IMR-90 (cell line): Measurements from ENCODE around the gene NISCH. TPM values are rescaled to one million over a fixed set of nuclear protein-coding genes. Genes with fewer than 3 reads are reported as not detected.

ENCODE experiments used
- ATAC-seq: fragments of 200-7000 bp; cut with Tn5 transposase; 2 replicates; pipeline ENCODE4 v1.9.1; 2020; ENCODE audit warnings: low read depth, mild to moderate bottlenecking, moderate library complexity
- BruUV-seq: library from RNA; stranded (reverse); fragments of 400-500 nt; replicated peaks from 2 replicates; lab custom pipeline; 2021; lab: Mats Ljungman, UMichigan
- CTCF ChIA-PET: fragments of 300-600 bp; formaldehyde crosslinking; extraction: SDS; loops from one replicate; lab custom pipeline; 2021; ENCODE audit warnings: antibody characterized with exemption; lab: Yijun Ruan, JAX
- POLR2A ChIA-PET: fragments of 300-600 bp; sonication (Branson Sonifier 250); formaldehyde crosslinking; loops from one replicate; lab custom pipeline; 2022; ENCODE audit warnings: antibody characterized with exemption; ENCODE audit not compliant: unreplicated experiment; lab: Charles Lee
- DNase-seq: peaks from one replicate; pipeline ENCODE4 v3.0.0; 2013
- H2AFZ ChIP-seq: replicated peaks from 2 replicates; pipeline ENCODE3; 2013; ENCODE audit warnings: low read length, mild to moderate bottlenecking; ENCODE audit not compliant: poor library complexity
- H2AK5ac ChIP-seq: 2 replicates; pipeline ENCODE4 v1.6.1; 2013; ENCODE audit warnings: low read depth, low read length, inconsistent platforms
- H2AK9ac ChIP-seq: replicated peaks from 2 replicates; pipeline ENCODE3; 2013; ENCODE audit warnings: mild to moderate bottlenecking, low read depth, low read length, moderate library complexity; ENCODE audit not compliant: poor library complexity
- H2BK120ac ChIP-seq: 2 replicates; pipeline ENCODE4 v1.6.1; 2013; ENCODE audit warnings: low read depth, low read length, inconsistent platforms
- H2BK15ac ChIP-seq: 3 replicates; pipeline ENCODE4 v1.6.1; 2013; ENCODE audit warnings: low read depth, low read length, inconsistent platforms
- H2BK20ac ChIP-seq: 2 replicates; pipeline ENCODE4 v1.6.1; 2013; ENCODE audit warnings: low read depth, mild to moderate bottlenecking, inconsistent platforms, low read length, moderate library complexity
- H2BK5ac ChIP-seq: 2 replicates; pipeline ENCODE4 v1.6.1; 2013; ENCODE audit warnings: mild to moderate bottlenecking, low read depth, low read length, inconsistent platforms; ENCODE audit not compliant: poor library complexity, severe bottlenecking
- H3K14ac ChIP-seq: replicated peaks from 2 replicates; pipeline ENCODE4 v1.6.1; 2013; ENCODE audit warnings: low read depth, low read length, inconsistent platforms
- H3K18ac ChIP-seq: 2 replicates; pipeline ENCODE4 v1.6.1; 2013; ENCODE audit warnings: low read depth, low read length, control low read depth
- H3K23ac ChIP-seq: 2 replicates; pipeline ENCODE4 v1.6.1; 2013; ENCODE audit warnings: low read depth, low read length, inconsistent platforms
- H3K27ac ChIP-seq: 2 replicates; pipeline ENCODE4 v1.5.1; 2013; ENCODE audit warnings: mild to moderate bottlenecking, control low read depth, low read length; ENCODE audit not compliant: insufficient read depth
- H3K27me3 ChIP-seq: 2 replicates; pipeline ENCODE4 v1.6.1; 2013; ENCODE audit warnings: low read length; ENCODE audit not compliant: control insufficient read depth, insufficient read depth
- H3K36me3 ChIP-seq: 2 replicates; pipeline ENCODE4 v1.6.1; 2013; ENCODE audit warnings: low read length, mixed read lengths; ENCODE audit not compliant: control insufficient read depth, insufficient read depth
- H3K4ac ChIP-seq: 2 replicates; pipeline ENCODE4 v1.6.1; 2013; ENCODE audit warnings: low read depth, low read length, inconsistent platforms
- H3K4me1 ChIP-seq: 2 replicates; pipeline ENCODE4 v1.6.1; 2013; ENCODE audit warnings: low read length, mixed read lengths; ENCODE audit not compliant: control insufficient read depth, insufficient read depth
- H3K4me2 ChIP-seq: 2 replicates; pipeline ENCODE4 v1.6.1; 2013; ENCODE audit warnings: low read depth, mild to moderate bottlenecking, control low read depth, low read length, moderate library complexity
- H3K4me3 ChIP-seq: 2 replicates; pipeline ENCODE4 v1.5.1; 2013; ENCODE audit warnings: low read depth, mild to moderate bottlenecking, control low read depth, low read length, moderate library complexity; ENCODE audit not compliant: insufficient read depth
- H3K56ac ChIP-seq: 2 replicates; pipeline ENCODE4 v1.6.1; 2013; ENCODE audit warnings: low read length, inconsistent platforms; ENCODE audit not compliant: insufficient read depth; ENCODE audit errors: extremely low read depth
- H3K79me1 ChIP-seq, 2 experiments: 2 replicates each; pipeline ENCODE4 v1.6.1; 2013; ENCODE audit warnings: low read length in 2 of 2, inconsistent platforms in 1 of 2, low read depth in 1 of 2
- H3K9ac ChIP-seq: 2 replicates; pipeline ENCODE4 v1.6.1; 2013; ENCODE audit warnings: low read depth, low read length, control low read depth
- H3K9me1 ChIP-seq: 2 replicates; pipeline ENCODE4 v1.6.1; 2013; ENCODE audit warnings: low read length, inconsistent platforms; ENCODE audit not compliant: insufficient read depth
- H3K9me3 ChIP-seq: 2 replicates; pipeline ENCODE4 v1.6.1; 2013; ENCODE audit warnings: low read length; ENCODE audit not compliant: control insufficient read depth, insufficient read depth
- H4K20me1 ChIP-seq: 2 replicates; pipeline ENCODE4 v1.6.1; 2013; ENCODE audit warnings: low read length, inconsistent platforms; ENCODE audit not compliant: insufficient read depth
- H4K5ac ChIP-seq: 2 replicates; pipeline ENCODE4 v1.6.1; 2013; ENCODE audit warnings: mild to moderate bottlenecking, low read depth, low read length, control low read depth
- H4K8ac ChIP-seq, 2 experiments: 2 replicates each; pipeline ENCODE4 v1.6.1; 2013; ENCODE audit warnings: low read depth in 2 of 2, low read length in 2 of 2, control low read depth in 1 of 2, inconsistent platforms in 1 of 2
- H4K91ac ChIP-seq: 2 replicates; pipeline ENCODE4 v1.6.1; 2013; ENCODE audit warnings: low read depth, low read length, inconsistent platforms; ENCODE audit not compliant: insufficient read depth
- CEBPB ChIP-seq: IDR thresholded peaks from 2 replicates; pipeline ENCODE4 v1.6.1; 2012; ENCODE audit warnings: low read depth, low read length, improper control_type of control experiment
- CHD1 ChIP-seq: IDR thresholded peaks from 2 replicates; pipeline ENCODE4 v1.6.1; 2012; ENCODE audit warnings: low read depth, low read length, improper control_type of control experiment
- MAFK ChIP-seq: IDR thresholded peaks from 2 replicates; pipeline ENCODE4 v1.6.1; 2012; ENCODE audit warnings: low read depth, low read length, improper control_type of control experiment
- NFE2L2 ChIP-seq: fragments of 150-350 bp; IDR thresholded peaks from 2 replicates; pipeline ENCODE4 v1.6.1; 2016; ENCODE audit warnings: low read depth, mild to moderate bottlenecking, low read length
- RAD21 ChIP-seq: IDR thresholded peaks from 2 replicates; pipeline ENCODE4 v1.6.1; 2012; ENCODE audit warnings: low read length, improper control_type of control experiment
- WGBS, 2 experiments: methylation state at CpG; one replicate each; pipeline versions ENCODE4 v1.1.5 to v1.1.7; 2013; ENCODE audit warnings: missing lambda C conversion rate in 2 of 2; ENCODE audit not compliant: insufficient read length in 1 of 2; ENCODE audit errors: extremely low coverage in 2 of 2; 5-methylcytosine and 5-hydroxymethylcytosine counted together
- dilution Hi-C: fragments of 300-500 bp; cut with HindIII; formaldehyde crosslinking; loops from one replicate; pipeline ENCODE4 v1.14.3; 2018; ENCODE audit warnings: low sequenced_read_pairs; ENCODE audit not compliant: unreplicated experiment
- in situ Hi-C: fragments of 300-500 bp; cut with MboI; formaldehyde crosslinking; loops from 3 replicates; pipeline ENCODE4 v1.14.3; 2019; ENCODE audit warnings: low sequenced_read_pairs, inconsistent platforms, mixed read lengths
- intact Hi-C: fragments of 100-400 bp; cut with micrococcal nuclease; formaldehyde crosslinking; loops from 2 replicates; pipeline ENCODE4 v1.10.0; 2022
- polyA plus RNA-seq, 3 experiments: library from polyadenylated mRNA; depleted of rRNA; stranded (reverse); fragments of >200 nt; gene quantifications; 2 replicates each; pipeline ENCODE4 v1.2.3, GENCODE V29; 2012; ENCODE audit warnings: low replicate concordance in 1 of 3
- total RNA-seq: library from RNA; depleted of rRNA; stranded (reverse); fragments of >200 nt; gene quantifications from 2 replicates; pipeline ENCODE4 v1.2.3, GENCODE V29; 2012
- TF ChIP-seq, protein P1 (sequence below): fragments of 150-350 bp; IDR thresholded peaks from 2 replicates; pipeline ENCODE4 v1.6.1; 2017; ENCODE audit warnings: mild to moderate bottlenecking, antibody characterized with exemption, low read length, low read depth
- TF ChIP-seq, protein P2 (sequence below): fragments of 150-350 bp; IDR thresholded peaks from 2 replicates; pipeline ENCODE4 v1.6.1; 2016; ENCODE audit warnings: low read depth, mild to moderate bottlenecking, low read length, moderate library complexity, borderline replicate concordance

NISCH gene
- total and polyA plus RNA-seq, 2 of the 4 experiments (the other 2 are of a cell fraction): 36.9 to 86.0 TPM

DNA sequence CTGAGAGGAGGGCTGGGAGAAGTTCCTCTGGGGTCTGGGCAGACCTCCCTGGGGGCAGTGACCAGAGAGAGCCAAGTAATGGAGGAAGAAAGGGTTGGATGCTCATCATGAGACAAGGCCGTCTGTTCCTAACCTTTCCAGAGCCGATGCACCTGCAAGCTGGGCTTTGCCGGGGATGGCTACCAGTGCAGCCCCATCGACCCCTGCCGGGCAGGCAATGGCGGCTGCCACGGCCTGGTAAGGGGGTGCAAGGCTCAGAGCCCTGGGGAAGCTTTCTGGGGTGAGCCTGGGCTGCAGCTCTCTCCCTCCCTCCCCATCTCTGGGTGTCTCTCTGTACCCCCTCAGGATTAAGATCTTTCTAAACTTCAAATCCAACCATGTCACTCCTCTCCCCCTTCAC is 56.1 kb downstream of the NISCH start:
- H4K91ac ChIP-seq: no peak overlapping the region
- no peak overlapping the region for H2AK5ac ChIP-seq
- H3K23ac ChIP-seq: no peak overlapping the region
- no peaks in the 10 kb centered on the region; the same call in 1 of the 2 replicates for H4K20me1 ChIP-seq
- H3K9me3 ChIP-seq: no peaks in the 10 kb centered on the region
- POLR2A ChIA-PET: no interaction called here
- no peak overlapping the region for H2BK120ac ChIP-seq
- no peak overlapping the region for H3K14ac ChIP-seq
- no peaks in the 10 kb centered on the region for H3K79me1 ChIP-seq
- TF ChIP-seq MAFK (no peak), RAD21 (no peak), CHD1 (no peak), CEBPB (no peak), NFE2L2 (no peak)
- TF ChIP-seq, protein P1, sequence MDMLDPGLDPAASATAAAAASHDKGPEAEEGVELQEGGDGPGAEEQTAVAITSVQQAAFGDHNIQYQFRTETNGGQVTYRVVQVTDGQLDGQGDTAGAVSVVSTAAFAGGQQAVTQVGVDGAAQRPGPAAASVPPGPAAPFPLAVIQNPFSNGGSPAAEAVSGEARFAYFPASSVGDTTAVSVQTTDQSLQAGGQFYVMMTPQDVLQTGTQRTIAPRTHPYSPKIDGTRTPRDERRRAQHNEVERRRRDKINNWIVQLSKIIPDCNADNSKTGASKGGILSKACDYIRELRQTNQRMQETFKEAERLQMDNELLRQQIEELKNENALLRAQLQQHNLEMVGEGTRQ: no peak
- TF ChIP-seq, protein P2, sequence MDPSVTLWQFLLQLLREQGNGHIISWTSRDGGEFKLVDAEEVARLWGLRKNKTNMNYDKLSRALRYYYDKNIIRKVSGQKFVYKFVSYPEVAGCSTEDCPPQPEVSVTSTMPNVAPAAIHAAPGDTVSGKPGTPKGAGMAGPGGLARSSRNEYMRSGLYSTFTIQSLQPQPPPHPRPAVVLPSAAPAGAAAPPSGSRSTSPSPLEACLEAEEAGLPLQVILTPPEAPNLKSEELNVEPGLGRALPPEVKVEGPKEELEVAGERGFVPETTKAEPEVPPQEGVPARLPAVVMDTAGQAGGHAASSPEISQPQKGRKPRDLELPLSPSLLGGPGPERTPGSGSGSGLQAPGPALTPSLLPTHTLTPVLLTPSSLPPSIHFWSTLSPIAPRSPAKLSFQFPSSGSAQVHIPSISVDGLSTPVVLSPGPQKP: no peak
- no peak for ATAC-seq
- DNase-seq: no peak
- H2BK15ac ChIP-seq: no peak overlapping the region
- no peak overlapping the region for H2BK5ac ChIP-seq
- dilution Hi-C loops: no loop called here
- intact Hi-C loops: no loop called here
- H3K9me1 ChIP-seq: 0 out of 2 replicates have a peak, but pooled peaks cover 3% of the 10 kb centered on the region
- no peak overlapping the region for H2AK9ac ChIP-seq
- H3K36me3 ChIP-seq: no peaks in the 10 kb centered on the region
- CTCF ChIA-PET: no interaction called here
- no peak overlapping the region for H3K4me3 ChIP-seq
- no TSS peak for BruUV-seq
- no peak overlapping the region for H3K27ac ChIP-seq
- no peak overlapping the region for H4K5ac ChIP-seq
- H3K18ac ChIP-seq: no peak overlapping the region
- no peak overlapping the region for H3K56ac ChIP-seq
- H3K4me1 ChIP-seq: peaks cover 3% of the 10 kb centered on the region; the same call in 1 of the 2 replicates
- peaks cover 55% of the 10 kb centered on the region for H3K27me3 ChIP-seq
- H2BK20ac ChIP-seq: no peak overlapping the region
- no peak overlapping the region for H3K4me2 ChIP-seq
- in situ Hi-C loops: no loop called here
- H4K8ac ChIP-seq: no peak overlapping the region
- 70% methylated on average over 5 of the region's 7 CpGs; no CpG with 5 or more reads in 1 of the 2 experiments for WGBS, 2 experiments
- no peak overlapping the region for H3K9ac ChIP-seq
- no peak overlapping the region for H3K4ac ChIP-seq
- H2AFZ ChIP-seq: no peak overlapping the region
